Measurements from ENCODE around the gene PDE3B. TPM values are rescaled to one million over a fixed set of nuclear protein-coding genes. Genes with fewer than 3 reads are reported as not detected.

The PDE3B gene
- total and polyA plus RNA-seq, 9 of the 15 experiments (the other 6 are each of a cell fraction or from before 2014, with no cell fraction given), result 2.3 to 22.5 (median 12.2) TPM

- TF ChIP-seq PBX2 (CRISPR knock-in tag; IDR thresholded peaks at IDR 0.05; ENCODE audit: low read depth) (no peak), PBX2 (tag; conservative IDR thresholded peaks at IDR 0.05; ENCODE audit: low read depth) (no peak), ZNF644 (tag; IDR thresholded peaks at IDR 0.05; ENCODE audit: low read depth) (peak; percentile 77), JUND (IDR thresholded peaks at IDR 0.05; ENCODE audit: borderline replicate concordance, low read depth, low read length) (0 out of 2 replicates have a peak, but pooled peaks have one; percentile 4), JUND (tag; IDR thresholded peaks at IDR 0.05; ENCODE audit: borderline replicate concordance, low read depth, low read length) (no peak; the same call in 2 of the 3 replicates), MAZ (CRISPR knock-in tag; conservative IDR thresholded peaks at IDR 0.05 in 1 of 2, IDR thresholded peaks at IDR 0.05 in 1 of 2) (peak; percentile 15 to 22; a peak in 2 of 4 replicates), PHF8 (IDR thresholded peaks at IDR 0.05; ENCODE audit: borderline replicate concordance, low read length) (peak; percentile 67), CGGBP1 (CRISPR knock-in tag; IDR thresholded peaks at IDR 0.05) (no peak; the same call in 1 of the 2 replicates), CREB3L1 (IDR thresholded peaks at IDR 0.05; ENCODE audit: borderline replicate concordance, low read depth) (peak; percentile 70; the same call in 1 of the 2 replicates), KLF6 (CRISPR knock-in tag; IDR thresholded peaks at IDR 0.05; ENCODE audit: borderline replicate concordance) (peak; percentile 84), CEBPG (CRISPR knock-in tag; IDR thresholded peaks at IDR 0.05) (no peak), CEBPG (tag; conservative IDR thresholded peaks at IDR 0.05 in 1 of 2, IDR thresholded peaks at IDR 0.05 in 1 of 2) (0 out of 4 replicates have a peak, but pooled peaks of 1 of the 2 experiments have one; percentile 7), ATF3 (IDR thresholded peaks at IDR 0.05) (no peak), ATF3 (CRISPR knock-in tag; conservative IDR thresholded peaks at IDR 0.05) (0 out of 2 replicates have a peak, but pooled peaks have one; percentile 45), ZBTB11 (CRISPR knock-in tag; IDR thresholded peaks at IDR 0.05) (peak in 1 of 3 experiments; percentile 37; a peak in 2 of 6 replicates)
Observed at GRCh38 chr11:14642873-14643696, 519 bp upstream of the PDE3B start (continued).

Data from K562 (cell line).